Epithelial cell of esophagus (primary cell): ENCODE measurements around the gene SND1.

ENCODE experiments used
- DNase-seq: peaks from one replicate; pipeline ENCODE4 v3.0.0; 2010; ENCODE audit warnings: low read depth
- H3K4me3 ChIP-seq: 2 replicates; pipeline ENCODE4 v1.5.1; 2011; ENCODE audit warnings: mild to moderate bottlenecking, low read length, control low read depth
- TF ChIP-seq, protein P1 (sequence below): IDR thresholded peaks from 2 replicates; pipeline ENCODE4 v1.5.1; 2011; ENCODE audit warnings: low read depth, mild to moderate bottlenecking, low read length, control low read depth, inconsistent platforms; ENCODE audit not compliant: insufficient read depth; ENCODE audit errors: missing control alignments

SND1 gene

DNA sequence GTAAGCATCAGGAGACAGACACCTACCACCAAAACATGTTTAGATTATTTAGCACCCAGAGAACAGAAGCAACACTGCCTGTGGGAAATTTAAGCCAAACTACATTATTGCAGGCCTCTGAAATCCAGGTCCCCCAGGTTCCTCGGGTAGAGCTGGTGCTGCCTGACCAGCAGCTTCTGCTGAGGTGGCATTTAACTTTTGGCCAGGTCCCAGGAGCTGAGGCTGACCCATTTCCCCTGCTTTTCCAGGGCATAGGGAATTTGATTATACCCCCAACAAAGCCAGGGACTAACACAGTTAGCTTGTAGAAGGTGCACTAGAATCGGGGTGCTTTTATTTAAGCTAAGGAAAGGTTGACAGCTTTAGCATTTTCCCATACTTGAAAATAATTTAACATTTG lies 374.6 kb downstream of the SND1 start:
- TF ChIP-seq, protein P1, sequence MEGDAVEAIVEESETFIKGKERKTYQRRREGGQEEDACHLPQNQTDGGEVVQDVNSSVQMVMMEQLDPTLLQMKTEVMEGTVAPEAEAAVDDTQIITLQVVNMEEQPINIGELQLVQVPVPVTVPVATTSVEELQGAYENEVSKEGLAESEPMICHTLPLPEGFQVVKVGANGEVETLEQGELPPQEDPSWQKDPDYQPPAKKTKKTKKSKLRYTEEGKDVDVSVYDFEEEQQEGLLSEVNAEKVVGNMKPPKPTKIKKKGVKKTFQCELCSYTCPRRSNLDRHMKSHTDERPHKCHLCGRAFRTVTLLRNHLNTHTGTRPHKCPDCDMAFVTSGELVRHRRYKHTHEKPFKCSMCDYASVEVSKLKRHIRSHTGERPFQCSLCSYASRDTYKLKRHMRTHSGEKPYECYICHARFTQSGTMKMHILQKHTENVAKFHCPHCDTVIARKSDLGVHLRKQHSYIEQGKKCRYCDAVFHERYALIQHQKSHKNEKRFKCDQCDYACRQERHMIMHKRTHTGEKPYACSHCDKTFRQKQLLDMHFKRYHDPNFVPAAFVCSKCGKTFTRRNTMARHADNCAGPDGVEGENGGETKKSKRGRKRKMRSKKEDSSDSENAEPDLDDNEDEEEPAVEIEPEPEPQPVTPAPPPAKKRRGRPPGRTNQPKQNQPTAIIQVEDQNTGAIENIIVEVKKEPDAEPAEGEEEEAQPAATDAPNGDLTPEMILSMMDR, result no peak
- DNase-seq, result no peak
- no peak overlapping the region for H3K4me3 ChIP-seq

- no peak overlapping the region for H3K4me3 ChIP-seq
- TF ChIP-seq, protein P1, result no peak
- no peak for DNase-seq
Measured at GRCh38 chr7:128027485-128027980, 375.5 kb downstream of the SND1 start.

DNA sequence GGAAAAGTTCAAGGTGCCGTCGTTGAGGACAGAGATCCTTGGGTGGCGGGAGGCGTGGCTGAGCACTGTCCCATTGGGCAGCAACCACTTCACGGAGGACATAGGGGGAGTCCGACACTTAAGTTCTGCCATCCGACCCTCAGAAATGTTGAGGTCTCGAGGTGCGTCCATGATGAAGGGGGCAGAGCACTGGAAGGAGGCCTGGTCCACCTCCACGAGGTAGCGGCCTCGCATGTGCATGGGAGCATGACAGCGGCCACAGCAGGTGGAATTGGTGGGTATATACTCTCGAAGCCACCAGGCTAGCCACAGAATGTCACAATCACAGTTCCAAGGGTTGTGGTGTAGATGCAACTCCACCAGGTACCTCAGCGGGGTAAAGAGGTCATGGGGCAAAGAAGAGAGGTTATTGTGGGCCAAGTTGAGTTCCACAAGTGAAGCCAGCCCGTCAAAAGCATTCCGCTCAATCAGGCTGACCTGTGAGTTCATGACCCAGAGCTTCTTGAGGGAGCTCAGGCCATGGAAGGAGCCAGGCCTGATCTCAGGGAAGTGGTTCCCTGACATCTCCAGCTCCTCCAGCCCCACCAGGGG lies 377.5 kb downstream of the SND1 start:
- DNase-seq, result no peak
- TF ChIP-seq, protein P1, result no peak
- H3K4me3 ChIP-seq, result no peak overlapping the region

DNA sequence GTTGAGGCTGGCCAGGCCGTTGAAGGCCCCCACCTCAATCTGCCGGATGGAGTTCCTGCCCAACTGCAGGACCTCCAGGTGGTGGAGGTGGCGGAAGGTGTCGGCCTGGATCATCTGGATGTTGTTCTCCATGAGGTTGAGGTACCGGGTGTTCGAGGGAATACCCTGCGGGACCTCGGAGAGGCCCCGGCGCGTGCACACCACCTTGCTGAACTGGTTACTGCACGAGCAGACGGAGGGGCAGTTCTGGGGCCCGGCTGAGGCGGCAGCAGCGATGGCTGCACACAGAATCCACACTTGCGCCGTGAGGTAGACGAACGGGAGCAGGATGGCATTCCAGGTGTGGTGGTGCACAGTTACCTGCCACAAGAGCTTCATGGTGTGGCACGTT lies 378.3 kb downstream of the SND1 start:
- TF ChIP-seq, protein P1, result no peak
- H3K4me3 ChIP-seq, result peak overlapping the region; percentile 45

DNA sequence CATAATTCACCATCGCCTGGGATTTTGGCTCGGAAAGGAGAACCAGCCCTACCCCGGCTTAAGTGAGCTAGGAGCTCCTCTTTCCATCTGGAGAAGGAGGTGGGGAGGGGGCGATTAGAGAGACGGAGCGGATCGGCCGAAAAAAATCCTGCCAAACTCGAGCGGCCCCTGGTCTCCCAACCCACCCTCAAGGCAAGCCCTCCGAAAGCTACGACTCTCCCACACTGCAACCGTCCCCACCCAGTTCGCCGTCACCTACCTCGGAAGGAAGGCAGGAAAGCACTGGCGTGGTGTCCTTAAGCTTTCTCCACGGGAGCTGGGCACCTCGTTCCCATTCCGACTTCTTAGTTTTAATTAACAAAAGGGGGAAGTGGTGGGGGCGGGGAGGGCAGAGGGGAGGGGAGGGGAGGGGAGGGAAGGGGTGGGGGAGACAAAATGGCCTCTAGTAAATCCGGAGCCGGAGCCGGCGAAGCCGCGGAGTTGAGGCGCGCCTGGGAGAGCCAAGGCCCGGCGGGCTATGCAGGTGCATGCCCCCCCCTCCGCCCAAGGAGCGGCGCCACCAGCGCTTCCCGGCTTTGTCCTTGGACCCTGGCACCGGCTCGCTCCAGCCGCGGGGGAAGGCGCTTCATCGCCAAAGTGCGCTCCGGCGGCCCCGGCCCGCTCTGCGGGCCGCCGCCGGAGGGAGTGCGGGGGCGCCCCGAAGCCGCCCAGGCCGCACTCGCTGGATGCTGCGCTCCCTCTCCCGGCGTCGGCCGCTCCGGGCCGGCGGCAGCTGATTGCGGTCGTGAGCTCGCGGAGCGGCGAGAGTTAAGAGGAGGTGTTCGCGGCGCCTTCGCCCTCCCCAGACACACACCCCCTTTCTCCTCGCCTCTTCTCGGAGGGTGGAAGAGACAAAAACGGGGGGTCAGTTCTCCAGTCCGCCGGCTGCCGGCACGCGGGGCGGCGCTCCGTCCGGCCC lies 378.9 kb downstream of the SND1 start, which contains the start of gene LRRC4:
LRRC4 (minus strand) TSS at position 784 of the 958 bp plus-strand sequence. CDS start 797 bp downstream, outside the sequence.
- TF ChIP-seq, protein P1, result no peak
- peak within 1 kb of the TSS; percentile 45 for H3K4me3 ChIP-seq
- DNase-seq, result peak; percentile 60

More for the DNA sequence above, 378.3 kb downstream of the SND1 start:
- no peak for DNase-seq

GRCh38 chr7:128031901-128032604 lies 380.1 kb downstream of the SND1 start:
- DNase-seq, result peak; percentile 92
- TF ChIP-seq, protein P1, result no peak

More at GRCh38 chr7:128031901-128032604, 380.1 kb downstream of the SND1 start:
- H3K4me3 ChIP-seq, result peak overlapping the region; percentile 16
